H9 (cell line): ENCODE measurements around the gene CCDC51. TPM values are rescaled to one million over a fixed set of nuclear protein-coding genes. Genes with fewer than 3 reads are reported as not detected.
A peak's percentile ranks its signal among the peaks of the same experiment; 100 is the strongest.

Experiments
- DNase-seq: peaks from one replicate; pipeline ENCODE4 v3.0.0-alpha.2; 2017
- H2AFZ ChIP-seq: one replicate; pipeline ENCODE4 v1.6.1; 2013; ENCODE audit warnings: mild to moderate bottlenecking, low read length, control low read depth, moderate library complexity
- H2AK5ac ChIP-seq: 2 replicates; pipeline ENCODE4 v1.6.1; 2013; ENCODE audit warnings: low read length, control low read depth, mixed read lengths; ENCODE audit not compliant: insufficient read length
- H2BK120ac ChIP-seq: one replicate; pipeline ENCODE4 v1.6.1; 2013; ENCODE audit warnings: low read depth, mild to moderate bottlenecking, low read length, control low read depth, inconsistent platforms; ENCODE audit not compliant: poor library complexity, severe bottlenecking
- H2BK12ac ChIP-seq: 2 replicates; pipeline ENCODE4 v1.6.1; 2013; ENCODE audit warnings: low read length, control low read depth, mixed read lengths, low read depth; ENCODE audit not compliant: insufficient read length
- H2BK15ac ChIP-seq: 2 replicates; pipeline ENCODE4 v1.6.1; 2013; ENCODE audit warnings: low read depth, low read length, control low read depth
- H2BK20ac ChIP-seq: one replicate; pipeline ENCODE4 v1.6.1; 2013; ENCODE audit warnings: low read depth, mild to moderate bottlenecking, low read length, control low read depth, inconsistent platforms; ENCODE audit not compliant: poor library complexity, severe bottlenecking
- H2BK5ac ChIP-seq: 2 replicates; pipeline ENCODE4 v1.6.1; 2013; ENCODE audit warnings: low read length, control low read depth, mixed read lengths; ENCODE audit not compliant: insufficient read length
- H3K14ac ChIP-seq: 2 replicates; pipeline ENCODE4 v1.6.1; 2013; ENCODE audit warnings: low read length, control low read depth; ENCODE audit not compliant: insufficient read depth
- H3K18ac ChIP-seq: 2 replicates; pipeline ENCODE4 v1.6.1; 2013; ENCODE audit warnings: low read depth, mild to moderate bottlenecking, mixed read lengths, low read length, control low read depth; ENCODE audit not compliant: insufficient read length
- H3K23ac ChIP-seq: 2 replicates; pipeline ENCODE4 v1.6.1; 2013; ENCODE audit warnings: low read length, control low read depth, mixed read lengths, low read depth; ENCODE audit not compliant: insufficient read length
- H3K23me2 ChIP-seq: 2 replicates; pipeline ENCODE4 v1.6.1; 2013; ENCODE audit warnings: low read depth, mild to moderate bottlenecking, mixed read lengths, low read length, control low read depth; ENCODE audit not compliant: insufficient read length, poor library complexity, severe bottlenecking
- H3K27ac ChIP-seq: 2 replicates; pipeline ENCODE4 v1.5.1; 2013; ENCODE audit warnings: low read length, control low read depth, mixed read lengths, low read depth; ENCODE audit not compliant: insufficient read length
- H3K27me3 ChIP-seq: 2 replicates; pipeline ENCODE4 v1.6.1; 2013; ENCODE audit warnings: low read length, control low read depth, inconsistent platforms; ENCODE audit not compliant: insufficient read depth
- H3K4ac ChIP-seq: 2 replicates; pipeline ENCODE4 v1.6.1; 2013; ENCODE audit warnings: low read depth, mild to moderate bottlenecking, control low read depth, inconsistent platforms, low read length, moderate library complexity
- H3K4me1 ChIP-seq: 2 replicates; pipeline ENCODE4 v1.6.1; 2013; ENCODE audit warnings: low read length, control low read depth, inconsistent platforms; ENCODE audit not compliant: insufficient read depth
- H3K4me2 ChIP-seq: 2 replicates; pipeline ENCODE4 v1.6.1; 2013; ENCODE audit warnings: low read length, control low read depth, mixed read lengths; ENCODE audit not compliant: insufficient read length, insufficient read depth
- H3K56ac ChIP-seq: 2 replicates; pipeline ENCODE4 v1.6.1; 2013; ENCODE audit warnings: low read depth, mild to moderate bottlenecking, mixed read lengths, low read length, control low read depth; ENCODE audit not compliant: insufficient read length
- H3K79me1 ChIP-seq: 2 replicates; pipeline ENCODE4 v1.6.1; 2013; ENCODE audit warnings: low read depth, mild to moderate bottlenecking, moderate library complexity, low read length, control low read depth, inconsistent platforms; ENCODE audit not compliant: insufficient read depth, poor library complexity, severe bottlenecking
- H3K79me2 ChIP-seq: 2 replicates; pipeline ENCODE4 v1.6.1; 2013; ENCODE audit warnings: low read length, control low read depth, inconsistent platforms; ENCODE audit not compliant: insufficient read depth
- H3K9ac ChIP-seq: 2 replicates; pipeline ENCODE4 v1.6.1; 2013; ENCODE audit warnings: low read length, control low read depth, mixed read lengths; ENCODE audit not compliant: insufficient read length; ENCODE audit errors: extremely low read depth
- H3K9me3 ChIP-seq: one replicate; pipeline ENCODE4 v1.6.1; 2013; ENCODE audit warnings: low read depth, low read length, inconsistent platforms; ENCODE audit not compliant: control insufficient read depth
- H3T11ph ChIP-seq: one replicate; pipeline ENCODE4 v1.6.1; 2013; ENCODE audit warnings: mild to moderate bottlenecking, low read length, control low read depth, inconsistent platforms
- H4K20me1 ChIP-seq: one replicate; pipeline ENCODE4 v1.6.1; 2013; ENCODE audit not compliant: control insufficient read depth, insufficient read length, insufficient read depth
- H4K5ac ChIP-seq: 2 replicates; pipeline ENCODE4 v1.6.1; 2013; ENCODE audit warnings: low read depth, mild to moderate bottlenecking, mixed read lengths, low read length, control low read depth; ENCODE audit not compliant: insufficient read length
- H4K8ac ChIP-seq: replicated peaks from 2 replicates; pipeline ENCODE4 v1.6.1; 2013; ENCODE audit warnings: low read length, control low read depth, mixed read lengths, low read depth; ENCODE audit not compliant: insufficient read length
- H4K91ac ChIP-seq: 2 replicates; pipeline ENCODE4 v1.6.1; 2013; ENCODE audit warnings: low read depth, mild to moderate bottlenecking, moderate library complexity, mixed read lengths, low read length, control low read depth; ENCODE audit not compliant: insufficient read length
- H3K27ac Mint-ChIP-seq, 3 experiments: 2 replicates in 2 of 3; 3 replicates in 1 of 3; pipeline ENCODE4 v1.8.0; 2020 to 2021; ENCODE audit warnings: mixed read lengths in 3 of 3, mild to moderate bottlenecking in 1 of 3, moderate library complexity in 1 of 3
- H3K27me3 Mint-ChIP-seq: 2 replicates; pipeline ENCODE4 v1.8.0; 2021; ENCODE audit warnings: low read depth, mild to moderate bottlenecking, moderate library complexity, mixed read lengths
- H3K36me3 Mint-ChIP-seq, 3 experiments: 2 replicates in 2 of 3; 3 replicates in 1 of 3; pipeline ENCODE4 v1.8.0; 2020 to 2021; ENCODE audit warnings: low read depth in 3 of 3, mixed read lengths in 3 of 3; ENCODE audit not compliant: insufficient read depth in 1 of 3
- H3K4me1 Mint-ChIP-seq, 2 experiments: 2 replicates each; pipeline ENCODE4 v1.8.0; 2020; ENCODE audit warnings: mixed read lengths in 2 of 2
- H3K4me3 Mint-ChIP-seq, 2 experiments: 2 replicates in 1 of 2; 3 replicates in 1 of 2; pipeline ENCODE4 v1.8.0; 2020 to 2021; ENCODE audit warnings: mild to moderate bottlenecking in 2 of 2, mixed read lengths in 2 of 2, moderate library complexity in 1 of 2
- H3K9me3 Mint-ChIP-seq, 2 experiments: 2 replicates in 1 of 2; 3 replicates in 1 of 2; pipeline ENCODE4 v1.8.0; 2020; ENCODE audit warnings: mild to moderate bottlenecking in 2 of 2, mixed read lengths in 2 of 2, moderate library complexity in 1 of 2
- WGBS: extraction: QIAGEN DNeasy Blood & Tissue Kit; methylation state at CpG from one replicate; pipeline ENCODE4 v1.1.7; 2013; ENCODE audit warnings: missing lambda C conversion rate, low lambda C conversion rate, mixed read lengths; ENCODE audit not compliant: insufficient read length; ENCODE audit errors: extremely low coverage; 5-methylcytosine and 5-hydroxymethylcytosine counted together
- total RNA-seq: library from RNA; stranded (reverse); gene quantifications from 2 replicates; pipeline ENCODE4 v1.2.1, GENCODE V29; 2021
- TF ChIP-seq, protein P1 (sequence below): fragments of 200-600 bp; sonication (generic); conservative IDR thresholded peaks from 3 replicates; pipeline ENCODE4 v1.8.0; 2021; ENCODE audit warnings: antibody characterized with exemption, mild to moderate bottlenecking

Gene CCDC51
- total RNA-seq, 1 experiment from 2014 or later = 20.0 TPM

GRCh38 chr3:48435774-48436476, 4.0 kb downstream of the CCDC51 start:
- Histone ChIP-seq H3K23ac (no peak overlapping the region), H2BK12ac (no peak overlapping the region), H3K27ac (no peak overlapping the region), H3K14ac (no peak overlapping the region), H4K8ac (no peak overlapping the region), H3K27me3 (no peaks in the 10 kb centered on the region), H3K79me2 (peaks cover 4% of the 10 kb centered on the region; the same call in 1 of the 2 replicates), H4K91ac (no peak overlapping the region), H2BK120ac (no peak overlapping the region), H2BK20ac (no peak overlapping the region), H2BK5ac (no peak overlapping the region), H3K9ac (no peak overlapping the region), H3K18ac (no peak overlapping the region), H3K4me1 (peaks cover 3% of the 10 kb centered on the region; the same call in 1 of the 2 replicates), H3K4ac (no peak overlapping the region), H3K4me2 (no peak overlapping the region), H4K20me1 (no peaks in the 10 kb centered on the region), H4K5ac (no peak overlapping the region), H2AFZ (no peak overlapping the region), H3K23me2 (no peaks in the 10 kb centered on the region), H3K9me3 (no peaks in the 10 kb centered on the region), H3T11ph (no peak overlapping the region), H3K79me1 (no peaks in the 10 kb centered on the region), H3K56ac (no peak overlapping the region), H2AK5ac (no peak overlapping the region), H2BK15ac (no peak overlapping the region)
- Mint-ChIP-seq H3K4me3 (no peak overlapping the region), H3K36me3 (peaks cover 21 to 51% (median 38%) of the 10 kb centered on the region in 3 experiments; a peak in 6 of 7 replicates), H3K27me3 (no peaks in the 10 kb centered on the region), H3K27ac (no peak overlapping the region), H3K4me1 (peaks cover 25 to 29% of the 10 kb centered on the region in 2 experiments), H3K9me3 (no peaks in the 10 kb centered on the region)
- DNase-seq = peak; percentile 92
- no CpG with 5 or more reads among the region's 7 CpGs for WGBS
- TF ChIP-seq, protein P1, sequence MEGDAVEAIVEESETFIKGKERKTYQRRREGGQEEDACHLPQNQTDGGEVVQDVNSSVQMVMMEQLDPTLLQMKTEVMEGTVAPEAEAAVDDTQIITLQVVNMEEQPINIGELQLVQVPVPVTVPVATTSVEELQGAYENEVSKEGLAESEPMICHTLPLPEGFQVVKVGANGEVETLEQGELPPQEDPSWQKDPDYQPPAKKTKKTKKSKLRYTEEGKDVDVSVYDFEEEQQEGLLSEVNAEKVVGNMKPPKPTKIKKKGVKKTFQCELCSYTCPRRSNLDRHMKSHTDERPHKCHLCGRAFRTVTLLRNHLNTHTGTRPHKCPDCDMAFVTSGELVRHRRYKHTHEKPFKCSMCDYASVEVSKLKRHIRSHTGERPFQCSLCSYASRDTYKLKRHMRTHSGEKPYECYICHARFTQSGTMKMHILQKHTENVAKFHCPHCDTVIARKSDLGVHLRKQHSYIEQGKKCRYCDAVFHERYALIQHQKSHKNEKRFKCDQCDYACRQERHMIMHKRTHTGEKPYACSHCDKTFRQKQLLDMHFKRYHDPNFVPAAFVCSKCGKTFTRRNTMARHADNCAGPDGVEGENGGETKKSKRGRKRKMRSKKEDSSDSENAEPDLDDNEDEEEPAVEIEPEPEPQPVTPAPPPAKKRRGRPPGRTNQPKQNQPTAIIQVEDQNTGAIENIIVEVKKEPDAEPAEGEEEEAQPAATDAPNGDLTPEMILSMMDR = peak; percentile 100
